Ishikawa (cell line): ENCODE results near the gene RIMKLB.

Experiments used
- CEBPB ChIP-seq: IDR thresholded peaks from 2 replicates; pipeline ENCODE4 v1.6.1; 2012
- CREB1 ChIP-seq: IDR thresholded peaks from 2 replicates; pipeline ENCODE4 v1.6.1; 2012; ENCODE audit warnings: low read depth
- EGR1 ChIP-seq: IDR thresholded peaks from 2 replicates; pipeline ENCODE4 v1.6.1; 2012
- EP300 ChIP-seq: IDR thresholded peaks from 2 replicates; pipeline ENCODE4 v1.6.1; 2012; ENCODE audit warnings: borderline replicate concordance
- FOXM1 ChIP-seq: IDR thresholded peaks from 2 replicates; pipeline ENCODE4 v1.6.1; 2012; ENCODE audit warnings: low read depth, borderline replicate concordance
- MAX ChIP-seq: IDR thresholded peaks from 2 replicates; pipeline ENCODE4 v1.6.1; 2012
- NFIC ChIP-seq: IDR thresholded peaks from 2 replicates; pipeline ENCODE4 v1.6.1; 2012
- RAD21 ChIP-seq: IDR thresholded peaks from 2 replicates; pipeline ENCODE4 v1.6.1; 2012; ENCODE audit warnings: low read depth
- REST ChIP-seq: IDR thresholded peaks from 2 replicates; pipeline ENCODE4 v1.6.1; 2012; ENCODE audit warnings: low read depth, mild to moderate bottlenecking
- TAF1 ChIP-seq: IDR thresholded peaks from 2 replicates; pipeline ENCODE4 v1.6.1; 2012; ENCODE audit warnings: low read depth, mild to moderate bottlenecking
- TCF12 ChIP-seq: IDR thresholded peaks from 2 replicates; pipeline ENCODE4 v1.6.1; 2012; ENCODE audit warnings: low read depth
- TEAD4 ChIP-seq: IDR thresholded peaks from 2 replicates; pipeline ENCODE4 v1.6.1; 2012
- USF1 ChIP-seq: IDR thresholded peaks from 2 replicates; pipeline ENCODE4 v1.6.1; 2012
- YY1 ChIP-seq: IDR thresholded peaks from 2 replicates; pipeline ENCODE4 v1.6.1; 2012; ENCODE audit warnings: low read depth
- ZBTB7A ChIP-seq: IDR thresholded peaks from 2 replicates; pipeline ENCODE4 v1.6.1; 2012; ENCODE audit warnings: low read depth

The RIMKLB gene

GRCh38 chr12:8695116-8695515 lies 2.7 kb upstream of the RIMKLB start:
- TF ChIP-seq YY1 (no peak), CREB1 (no peak), REST (no peak), NFIC (no peak), EP300 (no peak), EGR1 (no peak), TCF12 (no peak)

GRCh38 chr12:8696442-8697090 lies 1.2 kb upstream of the RIMKLB start:
- TF ChIP-seq FOXM1 (no peak), EGR1 (no peak), YY1 (no peak), CREB1 (no peak), REST (no peak), TEAD4 (no peak), RAD21 (no peak), ZBTB7A (no peak), USF1 (no peak), MAX (no peak), TCF12 (no peak), EP300 (no peak), TAF1 (no peak), NFIC (no peak), CEBPB (no peak)

- TF ChIP-seq TCF12 (no peak), CEBPB (no peak), RAD21 (no peak), USF1 (no peak), EGR1 (no peak), YY1 (no peak), NFIC (no peak), FOXM1 (no peak), REST (no peak), TAF1 (no peak), ZBTB7A (no peak), TEAD4 (no peak), CREB1 (no peak), MAX (no peak)
These were observed 693 bp upstream of the RIMKLB start for GRCh38 chr12:8697120-8697475.

- peak; percentile 82 for TF ChIP-seq ZBTB7A
- peak; percentile 25; the same call in 1 of the 2 replicates for TF ChIP-seq TEAD4
- peak; percentile 6; the same call in 1 of the 2 replicates for TF ChIP-seq TCF12
- TF ChIP-seq TAF1: 0 out of 2 replicates have a peak, but pooled peaks have one; percentile 26
- TF ChIP-seq EP300: 0 out of 2 replicates have a peak, but pooled peaks have one; percentile 6
- TF ChIP-seq CEBPB: no peak
- no peak for TF ChIP-seq FOXM1
- no peak; the same call in 1 of the 2 replicates for TF ChIP-seq NFIC
- TF ChIP-seq MAX: peak; percentile 56
- peak; percentile 94 for TF ChIP-seq USF1
- TF ChIP-seq REST: no peak
- peak; percentile 8; the same call in 1 of the 2 replicates for TF ChIP-seq YY1
These were observed 501 bp downstream of the RIMKLB start for GRCh38 chr12:8698132-8698851.
